Loucy (cell line): ENCODE measurements around the gene PCDHB7.
"Not testable (repeated sequence)": the region's sequence is repeated elsewhere in the genome, so short reads cannot be mapped to it uniquely, and the experiment has no call there.

Source experiments
- H2AFZ ChIP-seq: fragments of 200-600 bp; sonication (generic); 2 replicates; pipeline ENCODE4 v1.6.0; 2016; ENCODE audit warnings: antibody characterized with exemption, mild to moderate bottlenecking, low read length, moderate library complexity
- H3F3A ChIP-seq: fragments of 200-600 bp; 2 replicates; pipeline ENCODE4 v1.6.0; 2016; ENCODE audit warnings: antibody characterized with exemption, low read depth, mild to moderate bottlenecking
- H3K27me3 ChIP-seq: fragments of 200-600 bp; sonication (generic); 2 replicates; pipeline ENCODE4 v1.6.1; 2014; ENCODE audit warnings: low read length, mild to moderate bottlenecking; ENCODE audit not compliant: insufficient read depth, poor library complexity, severe bottlenecking
- H3K36me3 ChIP-seq: fragments of 200-600 bp; sonication (generic); 2 replicates; pipeline ENCODE4 v1.6.1; 2016; ENCODE audit warnings: low read length; ENCODE audit not compliant: insufficient read depth
- H3K4me1 ChIP-seq: fragments of 200-600 bp; sonication (generic); 2 replicates; pipeline ENCODE4 v1.5.1; 2014; ENCODE audit warnings: low read length, mild to moderate bottlenecking; ENCODE audit not compliant: insufficient read depth, poor library complexity, severe bottlenecking
- H3K4me2 ChIP-seq: fragments of 200-600 bp; sonication (generic); 2 replicates; pipeline ENCODE4 v1.6.0; 2014; ENCODE audit warnings: antibody characterized with exemption, low read length, low read depth, mild to moderate bottlenecking; ENCODE audit not compliant: poor library complexity, severe bottlenecking
- H3K4me3 ChIP-seq: fragments of 200-600 bp; sonication (generic); 2 replicates; pipeline ENCODE4 v1.5.1; 2014; ENCODE audit warnings: low read length, mild to moderate bottlenecking, mixed read lengths; ENCODE audit not compliant: poor library complexity, severe bottlenecking
- H3K79me2 ChIP-seq: fragments of 200-600 bp; sonication (generic); 2 replicates; pipeline ENCODE4 v1.6.1; 2014; ENCODE audit warnings: low read length; ENCODE audit not compliant: insufficient read depth
- H3K9ac ChIP-seq: fragments of 200-600 bp; sonication (generic); 2 replicates; pipeline ENCODE4 v1.6.0; 2014; ENCODE audit warnings: mild to moderate bottlenecking, low read depth, low read length, moderate library complexity; ENCODE audit not compliant: poor library complexity, severe bottlenecking
- H3K9me2 ChIP-seq: fragments of 200-600 bp; sonication (generic); replicated peaks from 2 replicates; pipeline ENCODE4 v1.6.1; 2016; ENCODE audit warnings: low read depth, low read length, mixed read lengths
- H3K9me3 ChIP-seq: fragments of 200-600 bp; sonication (generic); 2 replicates; pipeline ENCODE4 v1.6.1; 2014; ENCODE audit warnings: mild to moderate bottlenecking, antibody characterized with exemption, low read length, low read depth; ENCODE audit not compliant: insufficient read depth
- H4K20me1 ChIP-seq: fragments of 200-600 bp; sonication (generic); 2 replicates; pipeline ENCODE4 v1.6.0; 2014; ENCODE audit warnings: antibody characterized with exemption, low read length, mild to moderate bottlenecking; ENCODE audit not compliant: insufficient read depth, poor library complexity, severe bottlenecking
- TF ChIP-seq, protein P1 (sequence below): fragments of 200-600 bp; sonication (generic); conservative IDR thresholded peaks from 2 replicates; pipeline ENCODE4 v1.5.1; 2014; ENCODE audit warnings: mild to moderate bottlenecking, antibody characterized with exemption, low read length

Gene PCDHB7

DNA sequence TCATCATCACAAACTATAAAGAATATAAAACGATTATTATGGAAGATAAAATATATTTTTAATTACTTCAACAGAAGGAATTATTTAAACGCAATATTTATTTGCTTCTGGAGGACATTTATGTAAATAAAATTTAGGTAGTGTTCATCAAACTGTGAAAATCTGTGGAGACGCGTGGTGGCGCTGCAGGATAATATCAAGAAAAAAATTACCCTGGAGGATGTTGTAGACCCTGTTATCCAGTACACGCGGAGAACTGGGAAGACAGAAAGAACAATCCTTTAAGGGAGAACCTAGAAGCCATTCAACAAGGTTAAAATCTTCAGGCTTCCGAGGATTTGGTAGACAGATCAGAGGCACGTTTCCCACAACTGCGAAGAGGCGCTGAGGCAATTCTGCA, 36.0 kb downstream of the PCDHB7 start, which contains the start of gene PCDHB12:
Gene PCDHB12 (plus strand): TSS at position 242 of the 400 bp plus-strand sequence. CDS start 189 bp downstream, outside the sequence.
- no peaks in the 10 kb centered on the region for H3K9me3 ChIP-seq

DNA sequence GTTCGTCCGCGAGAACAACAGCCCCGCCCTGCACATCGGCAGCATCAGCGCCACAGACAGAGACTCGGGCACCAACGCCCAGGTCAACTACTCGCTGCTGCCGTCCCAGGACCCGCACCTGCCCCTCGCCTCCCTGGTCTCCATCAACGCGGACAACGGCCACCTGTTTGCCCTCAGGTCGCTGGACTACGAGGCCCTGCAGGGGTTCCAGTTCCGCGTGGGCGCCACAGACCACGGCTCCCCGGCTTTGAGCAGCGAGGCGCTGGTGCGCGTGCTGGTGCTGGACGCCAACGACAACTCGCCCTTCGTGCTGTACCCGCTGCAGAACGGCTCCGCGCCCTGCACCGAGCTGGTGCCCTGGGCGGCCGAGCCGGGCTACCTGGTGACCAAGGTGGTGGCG, 37.8 kb downstream of the PCDHB7 start:
- not testable (repeated sequence) for H4K20me1 ChIP-seq, H3K4me3 ChIP-seq

More for the DNA sequence above, 36.0 kb downstream of the PCDHB7 start, which contains the start of gene PCDHB12:
- H3K4me3 ChIP-seq: no peak within 1 kb of the TSS
- H4K20me1 ChIP-seq: no peaks in the 10 kb centered on the region
- H3K36me3 ChIP-seq: no peaks in the 10 kb centered on the region
- no peaks in the 10 kb centered on the region for H3F3A ChIP-seq
- H3K27me3 ChIP-seq: no peaks in the 10 kb centered on the region
- no peak within 1 kb of the TSS for H3K9ac ChIP-seq
- H3K4me2 ChIP-seq: no peak within 1 kb of the TSS
- H3K79me2 ChIP-seq: no peaks in the 10 kb centered on the region
- no peaks in the 10 kb centered on the region for H3K9me2 ChIP-seq
- H2AFZ ChIP-seq: no peak within 1 kb of the TSS
- no peaks in the 10 kb centered on the region for H3K4me1 ChIP-seq
- TF ChIP-seq, protein P1, sequence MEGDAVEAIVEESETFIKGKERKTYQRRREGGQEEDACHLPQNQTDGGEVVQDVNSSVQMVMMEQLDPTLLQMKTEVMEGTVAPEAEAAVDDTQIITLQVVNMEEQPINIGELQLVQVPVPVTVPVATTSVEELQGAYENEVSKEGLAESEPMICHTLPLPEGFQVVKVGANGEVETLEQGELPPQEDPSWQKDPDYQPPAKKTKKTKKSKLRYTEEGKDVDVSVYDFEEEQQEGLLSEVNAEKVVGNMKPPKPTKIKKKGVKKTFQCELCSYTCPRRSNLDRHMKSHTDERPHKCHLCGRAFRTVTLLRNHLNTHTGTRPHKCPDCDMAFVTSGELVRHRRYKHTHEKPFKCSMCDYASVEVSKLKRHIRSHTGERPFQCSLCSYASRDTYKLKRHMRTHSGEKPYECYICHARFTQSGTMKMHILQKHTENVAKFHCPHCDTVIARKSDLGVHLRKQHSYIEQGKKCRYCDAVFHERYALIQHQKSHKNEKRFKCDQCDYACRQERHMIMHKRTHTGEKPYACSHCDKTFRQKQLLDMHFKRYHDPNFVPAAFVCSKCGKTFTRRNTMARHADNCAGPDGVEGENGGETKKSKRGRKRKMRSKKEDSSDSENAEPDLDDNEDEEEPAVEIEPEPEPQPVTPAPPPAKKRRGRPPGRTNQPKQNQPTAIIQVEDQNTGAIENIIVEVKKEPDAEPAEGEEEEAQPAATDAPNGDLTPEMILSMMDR: no peak

DNA sequence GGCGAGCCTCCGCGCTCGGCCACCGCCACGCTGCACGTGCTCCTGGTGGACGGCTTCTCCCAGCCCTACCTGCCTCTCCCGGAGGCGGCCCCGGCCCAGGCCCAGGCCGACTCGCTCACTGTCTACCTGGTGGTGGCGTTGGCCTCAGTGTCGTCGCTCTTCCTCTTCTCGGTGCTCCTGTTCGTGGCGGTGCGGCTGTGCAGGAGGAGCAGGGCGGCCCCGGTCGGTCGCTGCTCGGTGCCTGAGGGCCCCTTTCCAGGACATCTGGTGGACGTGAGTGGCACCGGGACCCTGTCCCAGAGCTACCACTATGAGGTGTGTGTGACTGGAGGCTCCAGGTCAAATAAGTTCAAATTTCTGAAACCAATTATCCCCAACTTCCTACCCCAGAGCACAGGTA, 38.4 kb downstream of the PCDHB7 start:
- not testable (repeated sequence) for H3K4me3 ChIP-seq, H3K9me2 ChIP-seq, H3K79me2 ChIP-seq, H3F3A ChIP-seq, H3K4me1 ChIP-seq, H3K36me3 ChIP-seq, H3K4me2 ChIP-seq, H3K27me3 ChIP-seq, H2AFZ ChIP-seq, H3K9me3 ChIP-seq, H4K20me1 ChIP-seq, H3K9ac ChIP-seq

More for the DNA sequence above, 37.8 kb downstream of the PCDHB7 start:
- not testable (repeated sequence) for H3K79me2 ChIP-seq, H3K4me2 ChIP-seq, H3K4me1 ChIP-seq, H3K36me3 ChIP-seq, H3K9ac ChIP-seq, H2AFZ ChIP-seq, H3K9me2 ChIP-seq, H3K27me3 ChIP-seq, H3K9me3 ChIP-seq, H3F3A ChIP-seq

DNA sequence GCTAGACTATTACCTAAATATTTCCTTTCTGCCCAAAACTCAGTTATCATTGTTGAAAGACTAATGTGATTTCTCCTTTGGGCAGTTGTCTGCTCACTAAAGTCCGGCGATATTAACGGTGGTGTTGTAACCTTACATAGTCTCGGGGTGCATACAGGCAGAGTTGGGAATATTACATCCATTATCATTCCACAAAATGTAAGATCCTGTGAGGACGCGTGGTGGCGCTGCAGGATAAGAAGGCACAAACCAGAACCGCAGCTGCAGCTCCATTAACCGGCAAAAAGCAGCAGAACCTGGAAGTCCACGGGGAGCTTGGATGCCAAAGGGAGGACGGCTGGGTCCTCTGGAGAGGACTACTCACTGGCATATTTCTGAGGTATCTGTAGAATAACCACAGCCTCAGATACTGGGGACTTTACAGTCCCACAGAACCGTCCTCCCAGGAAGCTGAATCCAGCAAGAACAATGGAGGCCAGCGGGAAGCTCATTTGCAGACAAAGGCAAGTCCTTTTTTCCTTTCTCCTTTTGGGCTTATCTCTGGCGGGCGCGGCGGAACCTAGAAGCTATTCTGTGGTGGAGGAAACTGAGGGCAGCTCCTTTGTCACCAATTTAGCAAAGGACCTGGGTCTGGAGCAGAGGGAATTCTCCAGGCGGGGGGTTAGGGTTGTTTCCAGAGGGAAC, 41.4 kb downstream of the PCDHB7 start, which contains the start of gene PCDHB13:
Gene PCDHB13 (plus strand): TSS at position 264 of the 684 bp plus-strand sequence. CDS start 205 bp downstream, at position 469.
- not testable (repeated sequence) for H3K9ac ChIP-seq, H4K20me1 ChIP-seq, H3K27me3 ChIP-seq, H3F3A ChIP-seq, H3K9me2 ChIP-seq, H3K9me3 ChIP-seq, H3K36me3 ChIP-seq, H3K4me1 ChIP-seq, H3K4me3 ChIP-seq, H3K4me2 ChIP-seq, H3K79me2 ChIP-seq, H2AFZ ChIP-seq

DNA sequence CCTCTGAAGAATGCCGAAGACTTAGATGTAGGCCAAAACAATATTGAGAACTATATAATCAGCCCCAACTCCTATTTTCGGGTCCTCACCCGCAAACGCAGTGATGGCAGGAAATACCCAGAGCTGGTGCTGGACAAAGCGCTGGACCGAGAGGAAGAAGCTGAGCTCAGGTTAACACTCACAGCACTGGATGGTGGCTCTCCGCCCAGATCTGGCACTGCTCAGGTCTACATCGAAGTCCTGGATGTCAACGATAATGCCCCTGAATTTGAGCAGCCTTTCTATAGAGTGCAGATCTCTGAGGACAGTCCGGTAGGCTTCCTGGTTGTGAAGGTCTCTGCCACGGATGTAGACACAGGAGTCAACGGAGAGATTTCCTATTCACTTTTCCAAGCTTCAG, 42.1 kb downstream of the PCDHB7 start:
- H3K4me1 ChIP-seq, H3K9me3 ChIP-seq: not testable (repeated sequence)

DNA sequence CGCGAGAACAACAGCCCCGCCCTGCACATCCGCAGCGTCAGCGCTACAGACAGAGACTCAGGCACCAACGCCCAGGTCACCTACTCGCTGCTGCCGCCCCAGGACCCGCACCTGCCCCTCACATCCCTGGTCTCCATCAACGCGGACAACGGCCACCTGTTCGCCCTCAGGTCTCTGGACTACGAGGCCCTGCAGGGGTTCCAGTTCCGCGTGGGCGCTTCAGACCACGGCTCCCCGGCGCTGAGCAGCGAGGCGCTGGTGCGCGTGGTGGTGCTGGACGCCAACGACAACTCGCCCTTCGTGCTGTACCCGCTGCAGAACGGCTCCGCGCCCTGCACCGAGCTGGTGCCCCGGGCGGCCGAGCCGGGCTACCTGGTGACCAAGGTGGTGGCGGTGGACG, 43.1 kb downstream of the PCDHB7 start:
- H3K9me3 ChIP-seq, H3K4me2 ChIP-seq, H3K36me3 ChIP-seq, H3K27me3 ChIP-seq, H3K79me2 ChIP-seq, H3K4me3 ChIP-seq, H3K9me2 ChIP-seq, H2AFZ ChIP-seq, H3K4me1 ChIP-seq, H3F3A ChIP-seq, H3K9ac ChIP-seq, H4K20me1 ChIP-seq: not testable (repeated sequence)

More for the DNA sequence above, 42.1 kb downstream of the PCDHB7 start:
- H2AFZ ChIP-seq, H3K27me3 ChIP-seq, H3K4me3 ChIP-seq, H4K20me1 ChIP-seq, H3K9ac ChIP-seq, H3K9me2 ChIP-seq, H3F3A ChIP-seq, H3K36me3 ChIP-seq, H3K79me2 ChIP-seq, H3K4me2 ChIP-seq: not testable (repeated sequence)

DNA sequence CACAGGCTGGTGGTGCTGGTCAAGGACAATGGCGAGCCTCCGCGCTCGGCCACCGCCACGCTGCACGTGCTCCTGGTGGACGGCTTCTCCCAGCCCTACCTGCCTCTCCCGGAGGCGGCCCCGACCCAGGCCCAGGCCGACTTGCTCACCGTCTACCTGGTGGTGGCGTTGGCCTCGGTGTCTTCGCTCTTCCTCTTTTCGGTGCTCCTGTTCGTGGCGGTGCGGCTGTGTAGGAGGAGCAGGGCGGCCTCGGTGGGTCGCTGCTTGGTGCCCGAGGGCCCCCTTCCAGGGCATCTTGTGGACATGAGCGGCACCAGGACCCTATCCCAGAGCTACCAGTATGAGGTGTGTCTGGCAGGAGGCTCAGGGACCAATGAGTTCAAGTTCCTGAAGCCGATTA, 43.6 kb downstream of the PCDHB7 start:
- not testable (repeated sequence) for H3K9me2 ChIP-seq, H3K27me3 ChIP-seq, H3K9ac ChIP-seq, H3K9me3 ChIP-seq, H3F3A ChIP-seq, H3K4me3 ChIP-seq, H3K79me2 ChIP-seq, H3K36me3 ChIP-seq, H2AFZ ChIP-seq, H3K4me1 ChIP-seq, H3K4me2 ChIP-seq, H4K20me1 ChIP-seq
